Osteoblast (primary cell): ENCODE measurements around the gene MYOM1. TPM values are rescaled to one million over a fixed set of nuclear protein-coding genes. Genes with fewer than 3 reads are reported as not detected.

Experiments
- DNase-seq: peaks from one replicate; pipeline ENCODE4 v3.0.0; 2011; ENCODE audit warnings: low spot score, mixed read lengths; ENCODE audit not compliant: insufficient read length; ENCODE audit errors: missing footprints
- H2AFZ ChIP-seq: 2 replicates; pipeline ENCODE4 v1.6.0; 2011; ENCODE audit warnings: mild to moderate bottlenecking, low read length
- H3K27ac ChIP-seq: 2 replicates; pipeline ENCODE4 v1.5.1; 2011; ENCODE audit warnings: mild to moderate bottlenecking, low read depth, low read length, moderate library complexity
- H3K27me3 ChIP-seq: 2 replicates; pipeline ENCODE4 v1.6.0; 2012; ENCODE audit warnings: mild to moderate bottlenecking, control low read depth, inconsistent platforms, low read length, moderate library complexity; ENCODE audit not compliant: insufficient read depth
- H3K36me3 ChIP-seq: 2 replicates; pipeline ENCODE4 v1.5.1; 2011; ENCODE audit warnings: mild to moderate bottlenecking, low read length, control low read depth, moderate library complexity; ENCODE audit not compliant: insufficient read depth
- H3K4me1 ChIP-seq: 2 replicates; pipeline ENCODE4 v1.5.1; 2011; ENCODE audit warnings: mild to moderate bottlenecking, low read length, control low read depth, moderate library complexity; ENCODE audit not compliant: insufficient read depth
- H3K4me2 ChIP-seq: 2 replicates; pipeline ENCODE4 v1.6.0; 2011; ENCODE audit warnings: mild to moderate bottlenecking, low read length; ENCODE audit not compliant: insufficient read depth
- H3K4me3 ChIP-seq: fragments of 200-600 bp; sonication (generic); 3 replicates; pipeline ENCODE4 v1.5.1; 2012; ENCODE audit warnings: mild to moderate bottlenecking, low read length, inconsistent platforms; ENCODE audit not compliant: insufficient read depth
- H3K79me2 ChIP-seq: 2 replicates; pipeline ENCODE4 v1.6.0; 2012; ENCODE audit warnings: mild to moderate bottlenecking, low read length, control low read depth, inconsistent platforms; ENCODE audit not compliant: insufficient read depth
- H3K9me3 ChIP-seq: 2 replicates; pipeline ENCODE4 v1.5.1; 2011; ENCODE audit warnings: low read depth, low read length, control low read depth
- H4K20me1 ChIP-seq: 2 replicates; pipeline ENCODE4 v1.6.0; 2012; ENCODE audit warnings: mild to moderate bottlenecking, low read length, control low read depth; ENCODE audit not compliant: insufficient read depth
- CTCF ChIP-seq: IDR thresholded peaks from 2 replicates; pipeline ENCODE4 v1.5.1; 2011; ENCODE audit warnings: mild to moderate bottlenecking, low read depth, low read length, moderate library complexity; ENCODE audit errors: extremely low read depth
- total RNA-seq: library from RNA; depleted of rRNA; stranded (reverse); fragments of >200 nt; gene quantifications from 2 replicates; pipeline ENCODE4 v1.2.3, GENCODE V29; 2012

Gene MYOM1
- total RNA-seq, 1 donor = 1.8 TPM

GRCh38 chr18:3093624-3094337 is 126.0 kb downstream of the MYOM1 start:
- no peaks in the 10 kb centered on the region for H3K79me2 ChIP-seq
- peak overlapping the region; percentile 28 for H3K4me2 ChIP-seq

GRCh38 chr18:3092727-3093126 is 127.0 kb downstream of the MYOM1 start:
- Histone ChIP-seq H3K79me2 (no peaks in the 10 kb centered on the region), H3K36me3 (no peaks in the 10 kb centered on the region), H3K9me3 (no peaks in the 10 kb centered on the region), H3K27me3 (no peaks in the 10 kb centered on the region), H4K20me1 (no peaks in the 10 kb centered on the region), H3K4me2 (no peak overlapping the region), H3K4me3 (no peak overlapping the region), H3K4me1 (peaks cover 17% of the 10 kb centered on the region), H2AFZ (peak overlapping the region; percentile 29), H3K27ac (no peak overlapping the region)
- DNase-seq = no peak
- no peak for TF ChIP-seq CTCF

More at GRCh38 chr18:3093624-3094337, 126.0 kb downstream of the MYOM1 start:
- TF ChIP-seq CTCF = no peak
- Histone ChIP-seq H3K27ac (no peak overlapping the region), H2AFZ (peak overlapping the region; percentile 51), H4K20me1 (no peaks in the 10 kb centered on the region), H3K4me1 (peaks cover 17% of the 10 kb centered on the region), H3K36me3 (no peaks in the 10 kb centered on the region), H3K9me3 (no peaks in the 10 kb centered on the region), H3K27me3 (no peaks in the 10 kb centered on the region), H3K4me3 (peak overlapping the region; percentile 17)
- DNase-seq = peak; percentile 66

- Histone ChIP-seq H3K9me3 (no peaks in the 10 kb centered on the region), H3K4me1 (peaks cover 17% of the 10 kb centered on the region), H3K27me3 (no peaks in the 10 kb centered on the region), H3K4me3 (no peak overlapping the region), H2AFZ (no peak overlapping the region), H3K27ac (no peak overlapping the region), H4K20me1 (no peaks in the 10 kb centered on the region), H3K4me2 (no peak overlapping the region), H3K36me3 (no peaks in the 10 kb centered on the region), H3K79me2 (no peaks in the 10 kb centered on the region)
- DNase-seq = no peak
- TF ChIP-seq CTCF = no peak
These were observed 130.2 kb downstream of the MYOM1 start for GRCh38 chr18:3089579-3089978.

GRCh38 chr18:3088449-3088848 is 131.3 kb downstream of the MYOM1 start:
- Histone ChIP-seq H3K4me2 (no peak overlapping the region), H3K27ac (no peak overlapping the region), H3K4me3 (no peak overlapping the region), H2AFZ (no peak overlapping the region), H3K36me3 (no peaks in the 10 kb centered on the region), H3K79me2 (no peaks in the 10 kb centered on the region), H3K27me3 (no peaks in the 10 kb centered on the region), H3K4me1 (peaks cover 7% of the 10 kb centered on the region), H3K9me3 (no peaks in the 10 kb centered on the region), H4K20me1 (no peaks in the 10 kb centered on the region)
- DNase-seq = no peak
- TF ChIP-seq CTCF = no peak
